H7 (cell line): ENCODE measurements around the gene EIF4E3. TPM values are rescaled to one million over a fixed set of nuclear protein-coding genes. Genes with fewer than 3 reads are reported as not detected.

Experiments used
- DNase-seq: peaks from one replicate; pipeline ENCODE4 v3.0.0; 2012
- H3K27me3 ChIP-seq: 2 replicates; pipeline ENCODE4 v1.6.0; 2011; ENCODE audit warnings: mild to moderate bottlenecking, low read length; ENCODE audit not compliant: control insufficient read depth, insufficient read depth
- H3K36me3 ChIP-seq: replicated peaks from 2 replicates; pipeline ENCODE4 v1.5.1; 2011; ENCODE audit warnings: low read length; ENCODE audit not compliant: control insufficient read depth, insufficient read depth
- H3K4me3 ChIP-seq: 2 replicates; pipeline ENCODE4 v1.5.1; 2011; ENCODE audit warnings: low read depth, mild to moderate bottlenecking, control low read depth, low read length, moderate library complexity; ENCODE audit not compliant: insufficient read depth
- total RNA-seq: library from RNA; depleted of rRNA; stranded (reverse); fragments of >200 nt; shearing (Covaris generic); gene quantifications from 2 replicates; pipeline ENCODE4 v1.2.3, GENCODE V29; 2014

EIF4E3 gene
- total RNA-seq, 1 experiment from 2014 or later, result 2.5 TPM

GRCh38 chr3:71734881-71735280 is 9.7 kb upstream of the EIF4E3 start:
- H3K36me3 ChIP-seq, result no peaks in the 10 kb centered on the region
- no peaks in the 10 kb centered on the region for H3K27me3 ChIP-seq
- no peak overlapping the region for H3K4me3 ChIP-seq
- no peak for DNase-seq

- no peak for DNase-seq
- Histone ChIP-seq H3K4me3 (no peak overlapping the region), H3K36me3 (no peaks in the 10 kb centered on the region), H3K27me3 (no peaks in the 10 kb centered on the region)
These were observed 8.1 kb upstream of the EIF4E3 start for GRCh38 chr3:71733319-71733718.

GRCh38 chr3:71732637-71733036 is 7.4 kb upstream of the EIF4E3 start:
- Histone ChIP-seq H3K36me3 (no peaks in the 10 kb centered on the region), H3K27me3 (no peaks in the 10 kb centered on the region), H3K4me3 (no peak overlapping the region)
- no peak for DNase-seq

GRCh38 chr3:71728632-71729342 is 3.6 kb upstream of the EIF4E3 start:
- peak; percentile 86 for DNase-seq
- Histone ChIP-seq H3K36me3 (no peaks in the 10 kb centered on the region), H3K27me3 (peaks cover 10% of the 10 kb centered on the region), H3K4me3 (no peak overlapping the region)

GRCh38 chr3:71726146-71726545 is 944 bp upstream of the EIF4E3 start:
- Histone ChIP-seq H3K36me3 (no peaks in the 10 kb centered on the region), H3K4me3 (peak overlapping the region; percentile 55; the same call in 1 of the 2 replicates), H3K27me3 (peaks cover 17% of the 10 kb centered on the region)
- no peak for DNase-seq

- Histone ChIP-seq H3K36me3 (no peaks in the 10 kb centered on the region), H3K27me3 (peaks cover 17% of the 10 kb centered on the region), H3K4me3 (peak overlapping the region; percentile 67)
- DNase-seq, result no peak
These were observed 475 bp downstream of the EIF4E3 start for GRCh38 chr3:71724584-71725270.

GRCh38 chr3:71724171-71724453 is 1.1 kb downstream of the EIF4E3 start:
- Histone ChIP-seq H3K27me3 (peaks cover 17% of the 10 kb centered on the region), H3K4me3 (peak overlapping the region; percentile 67), H3K36me3 (no peaks in the 10 kb centered on the region)
- no peak for DNase-seq

- no peak for DNase-seq
- peaks cover 17% of the 10 kb centered on the region for H3K27me3 ChIP-seq
- no peak overlapping the region for H3K4me3 ChIP-seq
- H3K36me3 ChIP-seq, result no peaks in the 10 kb centered on the region
These were observed 1.6 kb downstream of the EIF4E3 start for GRCh38 chr3:71723452-71724170.

GRCh38 chr3:71722693-71723092 is 2.5 kb downstream of the EIF4E3 start:
- Histone ChIP-seq H3K4me3 (no peak overlapping the region), H3K36me3 (no peaks in the 10 kb centered on the region), H3K27me3 (peaks cover 17% of the 10 kb centered on the region)
- no peak for DNase-seq

- no peak for DNase-seq
- no peaks in the 10 kb centered on the region for H3K36me3 ChIP-seq
- H3K4me3 ChIP-seq, result no peak overlapping the region
- H3K27me3 ChIP-seq, result peaks cover 17% of the 10 kb centered on the region
These were observed 3.5 kb downstream of the EIF4E3 start for GRCh38 chr3:71721651-71722157.

- Histone ChIP-seq H3K27me3 (peaks cover 17% of the 10 kb centered on the region), H3K4me3 (no peak overlapping the region), H3K36me3 (no peaks in the 10 kb centered on the region)
- no peak for DNase-seq
These were observed 4.2 kb downstream of the EIF4E3 start for GRCh38 chr3:71721002-71721401.

- no peak for DNase-seq
- Histone ChIP-seq H3K27me3 (peaks cover 2% of the 10 kb centered on the region; the same call in 1 of the 2 replicates), H3K4me3 (no peak overlapping the region), H3K36me3 (no peaks in the 10 kb centered on the region)
These were observed 7.1 kb downstream of the EIF4E3 start for GRCh38 chr3:71718072-71718471.

GRCh38 chr3:71714595-71714994 is 10.6 kb downstream of the EIF4E3 start:
- no peaks in the 10 kb centered on the region for H3K36me3 ChIP-seq
- no peaks in the 10 kb centered on the region for H3K27me3 ChIP-seq

GRCh38 chr3:71713041-71713440 is 12.2 kb downstream of the EIF4E3 start:
- Histone ChIP-seq H3K36me3 (no peaks in the 10 kb centered on the region), H3K4me3 (no peak overlapping the region), H3K27me3 (no peaks in the 10 kb centered on the region)

More at GRCh38 chr3:71714595-71714994, 10.6 kb downstream of the EIF4E3 start:
- H3K4me3 ChIP-seq, result no peak overlapping the region
- DNase-seq, result no peak

More at GRCh38 chr3:71713041-71713440, 12.2 kb downstream of the EIF4E3 start:
- no peak for DNase-seq
